Panc1 (cell line): ENCODE data around the gene AKAP6. TPM values are rescaled to one million over a fixed set of nuclear protein-coding genes. Genes with fewer than 3 reads are reported as not detected.

ENCODE experiments used
- ATAC-seq: fragments of 200-7000 bp; cut with Tn5 transposase; 2 replicates; pipeline ENCODE4 v1.9.1; 2020; ENCODE audit warnings: mild to moderate bottlenecking, moderate library complexity
- BruUV-seq: library from RNA; stranded (reverse); fragments of 400-500 nt; replicated peaks from 2 replicates; lab custom pipeline; 2021; lab: Mats Ljungman, UMichigan
- CTCF ChIA-PET: fragments of 300-600 bp; sonication (Branson Sonifier 250); formaldehyde crosslinking; loops from one replicate; lab custom pipeline; 2022; ENCODE audit warnings: antibody characterized with exemption; lab: Charles Lee
- POLR2A ChIA-PET: fragments of 300-600 bp; sonication (Branson Sonifier 250); formaldehyde crosslinking; loops from one replicate; lab custom pipeline; 2022; ENCODE audit warnings: antibody characterized with exemption; lab: Charles Lee
- DNase-seq: peaks from one replicate; pipeline ENCODE4 v3.0.0-alpha.2; 2010; ENCODE audit warnings: low read depth, low spot score
- H3K27ac ChIP-seq: 2 replicates; pipeline ENCODE4 v1.5.1; 2011; ENCODE audit warnings: mild to moderate bottlenecking, low read length, inconsistent platforms
- H3K27me3 ChIP-seq: fragments of 200-500 bp; sonication (Bioruptor generic); 2 replicates; pipeline ENCODE4 v1.6.0; 2014; ENCODE audit warnings: low read length, inconsistent platforms; ENCODE audit not compliant: control insufficient read depth, insufficient read depth
- H3K36me3 ChIP-seq: fragments of 200-500 bp; sonication (Bioruptor generic); 2 replicates; pipeline ENCODE4 v1.5.1; 2014; ENCODE audit warnings: inconsistent platforms, mild to moderate bottlenecking, low read length, moderate library complexity; ENCODE audit not compliant: control insufficient read depth, insufficient read depth
- H3K4me1 ChIP-seq: 2 replicates; pipeline ENCODE4 v1.5.1; 2011; ENCODE audit warnings: inconsistent platforms, mild to moderate bottlenecking, low read length, moderate library complexity; ENCODE audit not compliant: control insufficient read depth, insufficient read depth
- H3K4me3 ChIP-seq, 2 experiments: 2 replicates each; pipeline ENCODE4 v1.5.1; 2011 to 2012; ENCODE audit warnings: low read depth in 2 of 2, low read length in 2 of 2, mild to moderate bottlenecking in 2 of 2, inconsistent platforms in 1 of 2, moderate library complexity in 1 of 2
- H3K9me3 ChIP-seq: fragments of 200-500 bp; sonication (Bioruptor generic); 2 replicates; pipeline ENCODE4 v1.5.1; 2014; ENCODE audit warnings: low read depth, mild to moderate bottlenecking, inconsistent platforms, low read length, moderate library complexity; ENCODE audit not compliant: control insufficient read depth, insufficient read depth
- CTCF ChIP-seq: fragments of 450-650 bp; IDR thresholded peaks from 2 replicates; pipeline ENCODE4 v1.5.1; 2017; ENCODE audit warnings: mild to moderate bottlenecking
- POLR2AphosphoS5 ChIP-seq: IDR thresholded peaks from 2 replicates; pipeline ENCODE4 v1.6.1; 2012; ENCODE audit warnings: mild to moderate bottlenecking, low read depth, low read length, moderate library complexity
- REST ChIP-seq, 2 experiments: IDR thresholded peaks; 2 replicates each; pipeline ENCODE4 v1.6.1; 2011 to 2012; ENCODE audit warnings: low read depth in 2 of 2, control low read depth in 1 of 2, low read length in 1 of 2, mild to moderate bottlenecking in 1 of 2, moderate library complexity in 1 of 2; ENCODE audit not compliant: insufficient read depth in 1 of 2
- SIN3A ChIP-seq: IDR thresholded peaks from 2 replicates; pipeline ENCODE4 v1.6.1; 2012; ENCODE audit warnings: low read depth, mild to moderate bottlenecking, low read length, moderate library complexity, borderline replicate concordance; ENCODE audit not compliant: insufficient read depth
- TCF7L2 ChIP-seq: IDR thresholded peaks from 2 replicates; pipeline ENCODE4 v1.6.1; 2011; ENCODE audit warnings: mild to moderate bottlenecking, low read depth, low read length, inconsistent platforms
- in situ Hi-C: cut with HindIII; loops from 2 replicates; pipeline ENCODE4 v1.10.0; 2016; ENCODE audit warnings: low sequenced_read_pairs, low pct_unique_long_range_greater_than_20kb
- intact Hi-C: fragments of 100-400 bp; cut with micrococcal nuclease; formaldehyde crosslinking; loops from one replicate; pipeline ENCODE4 v1.10.0; 2022; ENCODE audit not compliant: unreplicated experiment
- total RNA-seq: library from RNA; stranded (reverse); gene quantifications from one replicate; pipeline ENCODE4 v1.2.1, GENCODE V29; 2021; ENCODE audit not compliant: unreplicated experiment

AKAP6 gene
- total RNA-seq, 1 experiment from 2014 or later: 0.82 TPM

GRCh38 chr14:32559048-32559447 is 229.9 kb downstream of the AKAP6 start:
- H3K9me3 ChIP-seq: no peaks in the 10 kb centered on the region
- CTCF ChIA-PET: interaction anchor here (0.7 kb wide), 1 partner anchor 551 kb away, joined by 5 read pairs; no protein-coding TSS in a partner anchor
- TF ChIP-seq TCF7L2 (no peak), REST (IDR thresholded peaks at IDR 0.05; ENCODE audit: insufficient read depth in 1 of 2, low read depth in 2 of 2, low read length in 1 of 2) (no peak), SIN3A (no peak), POLR2AphosphoS5 (no peak), CTCF (no peak)
- in situ Hi-C loops (no loop called here), intact Hi-C loops (no loop called here)
- no peaks in the 10 kb centered on the region for H3K4me1 ChIP-seq
- POLR2A ChIA-PET: no interaction called here
- H3K36me3 ChIP-seq: no peaks in the 10 kb centered on the region
- no peak overlapping the region for H3K4me3 ChIP-seq
- no peak overlapping the region for H3K27ac ChIP-seq
- BruUV-seq: no TSS peak
- no peaks in the 10 kb centered on the region for H3K27me3 ChIP-seq
- ATAC-seq: no peak
- no peak for DNase-seq

- no peak overlapping the region for H3K4me3 ChIP-seq
- CTCF ChIA-PET: interaction anchor here (0.7 kb wide), 1 partner anchor 552 kb away, joined by 5 read pairs; no protein-coding TSS in a partner anchor
- no peak overlapping the region for H3K27ac ChIP-seq
- POLR2A ChIA-PET: no interaction called here
- DNase-seq (no peak), ATAC-seq (no peak)
- TF ChIP-seq POLR2AphosphoS5 (no peak), SIN3A (no peak), TCF7L2 (no peak), REST (IDR thresholded peaks at IDR 0.05; ENCODE audit: insufficient read depth in 1 of 2, low read depth in 2 of 2, low read length in 1 of 2) (no peak), CTCF (no peak)
- in situ Hi-C loops (no loop called here), intact Hi-C loops (no loop called here)
- H3K4me1 ChIP-seq: no peaks in the 10 kb centered on the region
- no peaks in the 10 kb centered on the region for H3K36me3 ChIP-seq
- H3K9me3 ChIP-seq: no peaks in the 10 kb centered on the region
- H3K27me3 ChIP-seq: no peaks in the 10 kb centered on the region
- BruUV-seq: no TSS peak
Measured at GRCh38 chr14:32559590-32559989, 230.5 kb downstream of the AKAP6 start.
